Liver (tissue), 9 donors: ENCODE results near the gene ULK3. TPM values are rescaled to one million over a fixed set of nuclear protein-coding genes. Genes with fewer than 3 reads are reported as not detected.

Experiments used
- DNase-seq: peaks from one replicate; pipeline ENCODE4 v3.0.0-alpha.2; 2017; ENCODE audit warnings: low spot score
- H3K27ac ChIP-seq, 2 donors: one replicate each; pipeline ENCODE4 v1.7.0; 2013; ENCODE audit warnings: inconsistent platforms in 2 of 2, low read length in 2 of 2, control low read depth in 1 of 2, low read depth in 1 of 2, mild to moderate bottlenecking in 1 of 2
- H3K27me3 ChIP-seq, 4 donors: one replicate each; pipeline versions ENCODE4 v1.6.1 to v1.7.0; 2013; ENCODE audit warnings: low read length in 3 of 4, inconsistent platforms in 1 of 4, mild to moderate bottlenecking in 1 of 4, moderate library complexity in 1 of 4; ENCODE audit not compliant: control insufficient read depth in 4 of 4, insufficient read depth in 4 of 4
- H3K36me3 ChIP-seq, 4 donors: one replicate each; pipeline versions ENCODE4 v1.6.1 to v1.7.0; 2013; ENCODE audit warnings: low read length in 3 of 4, mild to moderate bottlenecking in 3 of 4, low read depth in 1 of 4, moderate library complexity in 1 of 4; ENCODE audit not compliant: control insufficient read depth in 4 of 4, insufficient read depth in 3 of 4
- H3K4me1 ChIP-seq, 4 donors: one replicate each; pipeline versions ENCODE4 v1.6.1 to v1.7.0; 2013; ENCODE audit warnings: low read length in 3 of 4, mild to moderate bottlenecking in 3 of 4, moderate library complexity in 1 of 4; ENCODE audit not compliant: control insufficient read depth in 4 of 4, insufficient read depth in 4 of 4
- H3K4me3 ChIP-seq, 3 donors: one replicate each; pipeline versions ENCODE4 v1.6.1 to v1.7.0; 2013; ENCODE audit warnings: low read length in 3 of 3, control low read depth in 1 of 3, low read depth in 1 of 3, mild to moderate bottlenecking in 1 of 3
- H3K9ac ChIP-seq, 2 donors: one replicate each; pipeline ENCODE4 v1.7.0; 2013; ENCODE audit warnings: low read length in 2 of 2, mild to moderate bottlenecking in 2 of 2, moderate library complexity in 2 of 2, control low read depth in 1 of 2, low read depth in 1 of 2
- H3K9me3 ChIP-seq, 4 donors: one replicate each; pipeline versions ENCODE4 v1.6.1 to v1.7.0; 2013; ENCODE audit warnings: low read length in 3 of 4; ENCODE audit not compliant: control insufficient read depth in 4 of 4
- FOXA1 ChIP-seq: IDR thresholded peaks from 2 replicates; pipeline ENCODE4 v1.6.1; 2016; ENCODE audit warnings: antibody characterized with exemption
- FOXA2 ChIP-seq: IDR thresholded peaks from 2 replicates; pipeline ENCODE4 v1.6.1; 2016; ENCODE audit warnings: antibody characterized with exemption
- HNF4G ChIP-seq: IDR thresholded peaks from 2 replicates; pipeline ENCODE4 v1.6.1; 2016; ENCODE audit warnings: antibody characterized with exemption
- JUND ChIP-seq, 2 donors: IDR thresholded peaks; 2 replicates each; pipeline ENCODE4 v1.6.1; 2016; ENCODE audit warnings: antibody characterized with exemption in 2 of 2
- NR2F2 ChIP-seq: IDR thresholded peaks from 2 replicates; pipeline ENCODE4 v1.6.1; 2016; ENCODE audit warnings: antibody characterized with exemption
- REST ChIP-seq: IDR thresholded peaks from 2 replicates; pipeline ENCODE4 v1.6.1; 2016; ENCODE audit warnings: antibody characterized with exemption, mild to moderate bottlenecking
- RXRA ChIP-seq, 2 donors: IDR thresholded peaks; 2 replicates each; pipeline ENCODE4 v1.6.1; 2017 to 2018; ENCODE audit warnings: antibody characterized with exemption in 2 of 2, mild to moderate bottlenecking in 1 of 2
- SP1 ChIP-seq: IDR thresholded peaks from 2 replicates; pipeline ENCODE4 v1.6.1; 2018; ENCODE audit warnings: antibody characterized with exemption, mild to moderate bottlenecking
- TAF1 ChIP-seq: conservative IDR thresholded peaks from 2 replicates; pipeline ENCODE4 v1.6.1; 2016; ENCODE audit warnings: antibody characterized with exemption, mild to moderate bottlenecking
- WGBS: extraction: QIAGEN DNeasy Blood & Tissue Kit; methylation state at CpG from one replicate; pipeline ENCODE4 v1.1.7; 2013; 5-methylcytosine and 5-hydroxymethylcytosine counted together
- polyA plus RNA-seq, 2 donors: library from polyadenylated mRNA; stranded (reverse) in 1 of 2; unstranded in 1 of 2; fragments of 200-250 nt in 1 of 2; fragments of >200 nt in 1 of 2; fragmentation: Nextera tagmentation in 1 of 2; extraction: Ambion mirVana in 1 of 2; gene quantifications; one replicate each; pipeline versions ENCODE4 v1.2.1 to v1.2.3, GENCODE V29; 2013 to 2015
- total RNA-seq, 2 donors: library from RNA; depleted of rRNA; stranded (reverse); fragments of >200 nt; gene quantifications; one replicate each; pipeline ENCODE4 v1.2.3, GENCODE V29; 2014
- TF ChIP-seq, protein P1 (sequence below): IDR thresholded peaks from 2 replicates; pipeline ENCODE4 v1.6.1; 2016; ENCODE audit warnings: antibody characterized with exemption
- TF ChIP-seq, protein P2 (sequence below): IDR thresholded peaks from 2 replicates; pipeline ENCODE4 v1.6.1; 2016; ENCODE audit warnings: antibody characterized with exemption
- TF ChIP-seq, protein P3 (sequence below): fragments of 150-350 bp; IDR thresholded peaks from 2 replicates; pipeline ENCODE4 v1.5.1; 2017; ENCODE audit warnings: improper control_type of control experiment, low read depth, low read length; ENCODE audit not compliant: missing input control
- donor health status: healthy.
- donor health status: healthy.
- donor health status: healthy.
- donor health status: healthy.
- donor health status: healthy.

The ULK3 gene
- total and polyA plus RNA-seq, 4 donors, result 13.1 to 35.5 (median 21.4) TPM

DNA sequence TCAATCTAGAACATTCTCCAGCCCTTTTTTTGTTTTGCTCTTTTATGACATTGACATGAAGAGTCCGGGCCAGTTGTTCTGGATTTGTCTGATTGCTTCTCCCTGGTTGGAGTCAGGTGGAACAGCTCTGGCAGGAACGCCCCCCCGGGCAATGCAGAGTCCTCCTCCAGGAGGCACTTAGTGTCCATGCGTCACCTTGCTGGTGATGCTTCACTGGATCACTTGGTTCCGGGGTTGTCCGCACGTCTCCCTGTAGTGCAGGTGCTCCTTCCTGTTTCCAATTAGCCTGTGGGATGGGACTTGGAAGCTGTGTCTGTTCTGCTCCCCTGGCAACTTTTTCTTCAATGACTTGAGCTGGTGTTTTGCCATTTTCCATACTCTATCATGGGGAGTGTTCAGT lies 51.3 kb downstream of the ULK3 start:
- WGBS, result 94% methylated on average over 7 of the region's 7 CpGs

GRCh38 chr15:74791007-74791406 lies 51.9 kb downstream of the ULK3 start:
- Histone ChIP-seq H3K9ac (no peak overlapping the region), H3K9me3 (no peaks in the 10 kb centered on the region), H3K4me1 (peaks cover 15 to 78% (median 47%) of the 10 kb centered on the region in 4 donors), H3K27ac (no peak overlapping the region), H3K36me3 (no peaks in the 10 kb centered on the region), H3K4me3 (no peak overlapping the region), H3K27me3 (no peaks in the 10 kb centered on the region)
- 55% methylated on average over 1 of the region's 1 CpG for WGBS
- TF ChIP-seq, protein P1, sequence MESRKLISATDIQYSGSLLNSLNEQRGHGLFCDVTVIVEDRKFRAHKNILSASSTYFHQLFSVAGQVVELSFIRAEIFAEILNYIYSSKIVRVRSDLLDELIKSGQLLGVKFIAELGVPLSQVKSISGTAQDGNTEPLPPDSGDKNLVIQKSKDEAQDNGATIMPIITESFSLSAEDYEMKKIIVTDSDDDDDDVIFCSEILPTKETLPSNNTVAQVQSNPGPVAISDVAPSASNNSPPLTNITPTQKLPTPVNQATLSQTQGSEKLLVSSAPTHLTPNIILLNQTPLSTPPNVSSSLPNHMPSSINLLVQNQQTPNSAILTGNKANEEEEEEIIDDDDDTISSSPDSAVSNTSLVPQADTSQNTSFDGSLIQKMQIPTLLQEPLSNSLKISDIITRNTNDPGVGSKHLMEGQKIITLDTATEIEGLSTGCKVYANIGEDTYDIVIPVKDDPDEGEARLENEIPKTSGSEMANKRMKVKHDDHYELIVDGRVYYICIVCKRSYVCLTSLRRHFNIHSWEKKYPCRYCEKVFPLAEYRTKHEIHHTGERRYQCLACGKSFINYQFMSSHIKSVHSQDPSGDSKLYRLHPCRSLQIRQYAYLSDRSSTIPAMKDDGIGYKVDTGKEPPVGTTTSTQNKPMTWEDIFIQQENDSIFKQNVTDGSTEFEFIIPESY, result no peak
- TF ChIP-seq HNF4G (no peak), TAF1 (no peak), FOXA1 (no peak), FOXA2 (no peak), SP1 (no peak), REST (no peak), RXRA (IDR thresholded peaks at IDR 0.05) (no peak), NR2F2 (no peak), JUND (IDR thresholded peaks at IDR 0.05) (no peak)
- TF ChIP-seq, protein P2, sequence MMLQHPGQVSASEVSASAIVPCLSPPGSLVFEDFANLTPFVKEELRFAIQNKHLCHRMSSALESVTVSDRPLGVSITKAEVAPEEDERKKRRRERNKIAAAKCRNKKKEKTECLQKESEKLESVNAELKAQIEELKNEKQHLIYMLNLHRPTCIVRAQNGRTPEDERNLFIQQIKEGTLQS, result no peak
- TF ChIP-seq, protein P3, sequence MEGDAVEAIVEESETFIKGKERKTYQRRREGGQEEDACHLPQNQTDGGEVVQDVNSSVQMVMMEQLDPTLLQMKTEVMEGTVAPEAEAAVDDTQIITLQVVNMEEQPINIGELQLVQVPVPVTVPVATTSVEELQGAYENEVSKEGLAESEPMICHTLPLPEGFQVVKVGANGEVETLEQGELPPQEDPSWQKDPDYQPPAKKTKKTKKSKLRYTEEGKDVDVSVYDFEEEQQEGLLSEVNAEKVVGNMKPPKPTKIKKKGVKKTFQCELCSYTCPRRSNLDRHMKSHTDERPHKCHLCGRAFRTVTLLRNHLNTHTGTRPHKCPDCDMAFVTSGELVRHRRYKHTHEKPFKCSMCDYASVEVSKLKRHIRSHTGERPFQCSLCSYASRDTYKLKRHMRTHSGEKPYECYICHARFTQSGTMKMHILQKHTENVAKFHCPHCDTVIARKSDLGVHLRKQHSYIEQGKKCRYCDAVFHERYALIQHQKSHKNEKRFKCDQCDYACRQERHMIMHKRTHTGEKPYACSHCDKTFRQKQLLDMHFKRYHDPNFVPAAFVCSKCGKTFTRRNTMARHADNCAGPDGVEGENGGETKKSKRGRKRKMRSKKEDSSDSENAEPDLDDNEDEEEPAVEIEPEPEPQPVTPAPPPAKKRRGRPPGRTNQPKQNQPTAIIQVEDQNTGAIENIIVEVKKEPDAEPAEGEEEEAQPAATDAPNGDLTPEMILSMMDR, result no peak
- no peak for DNase-seq

More for the DNA sequence above, 51.3 kb downstream of the ULK3 start:
- no peaks in the 10 kb centered on the region for H3K36me3 ChIP-seq
- H3K9me3 ChIP-seq, result no peaks in the 10 kb centered on the region
- H3K27me3 ChIP-seq, result no peaks in the 10 kb centered on the region
- no peak for DNase-seq
- H3K9ac ChIP-seq, result no peak overlapping the region
- H3K4me1 ChIP-seq, result peaks cover 17 to 79% (median 53%) of the 10 kb centered on the region in 4 donors
- no peak for TF ChIP-seq RXRA (IDR thresholded peaks at IDR 0.05)
- TF ChIP-seq, protein P2, result no peak
- TF ChIP-seq NR2F2, result no peak
- TF ChIP-seq HNF4G, result no peak
- no peak for TF ChIP-seq SP1
- TF ChIP-seq JUND (IDR thresholded peaks at IDR 0.05), result no peak
- TF ChIP-seq, protein P1, result no peak
- H3K4me3 ChIP-seq, result no peak overlapping the region
- H3K27ac ChIP-seq, result no peak overlapping the region
